ENCODE measurements around the gene AP1AR. TPM values are rescaled to one million over a fixed set of nuclear protein-coding genes. Genes with fewer than 3 reads are reported as not detected.

AP1AR gene
- total RNA-seq, 4 donors from 2014 or later = 18.2 to 46.1 (median 32.5) TPM

- H3K36me3 ChIP-seq = no peaks in the 10 kb centered on the region
- no peak overlapping the region for H3K4me3 ChIP-seq
- H3K9me3 ChIP-seq = no peaks in the 10 kb centered on the region
- DNase-seq = no peak
- no peaks in the 10 kb centered on the region for H3K27me3 ChIP-seq
- no peak overlapping the region for H3K27ac ChIP-seq
- TF ChIP-seq POLR2A (IDR thresholded peaks at IDR 0.05) (no peak), CTCF (IDR thresholded peaks at IDR 0.05) (no peak)
- no peaks in the 10 kb centered on the region for H3K4me1 ChIP-seq
Measured at GRCh38 chr4:112316360-112316759, 84.8 kb downstream of the AP1AR start.

- TF ChIP-seq CTCF (IDR thresholded peaks at IDR 0.05) = no peak
- no peak for TF ChIP-seq POLR2A (IDR thresholded peaks at IDR 0.05)
- no peaks in the 10 kb centered on the region for H3K9me3 ChIP-seq
- H3K27ac ChIP-seq = no peak overlapping the region
- H3K4me1 ChIP-seq = no peaks in the 10 kb centered on the region
- H3K27me3 ChIP-seq = no peaks in the 10 kb centered on the region
- H3K4me3 ChIP-seq = no peak overlapping the region
- H3K36me3 ChIP-seq = no peaks in the 10 kb centered on the region
- no peak for DNase-seq
Measured at GRCh38 chr4:112318239-112319142, 86.9 kb downstream of the AP1AR start.

Other genes with a start within 250 kb of the AP1AR start
- gene FAM241A, start 86.3 kb upstream of the AP1AR start, total RNA-seq = 1 to 10 TPM in 2 of 4 donors, under 1 TPM in 2; 0.47 to 2.5 (median 1.2) TPM
- 1 to 10 TPM in 3 of 4 donors, under 1 TPM in 1; 0.47 to 6.8 (median 3.7) TPM for gene TIFA, start 54.1 kb downstream of the AP1AR start, total RNA-seq
- 10 to 100 TPM; 32.0 to 37.0 (median 36.2) TPM for gene ALPK1, start 65.6 kb downstream of the AP1AR start, total RNA-seq

All from Peyer's patch (tissue), 4 donors.